T-helper 9 cell (primary cell): Measurements from ENCODE around the gene SERPINA5.

Experiments
- DNase-seq: peaks from one replicate; pipeline ENCODE4 v3.0.0-alpha.2; 2020
- total RNA-seq, 2 donors: gene quantifications; one replicate each; lab custom pipeline; 2026; lab: John Stamatoyannopoulos, UW

Gene SERPINA5
- 0 reads per million in 2 donors for total RNA-seq

- DNase-seq = no peak
Observed at GRCh38 chr14:94581127-94581999, at the start of gene SERPINA5. Gene SERPINA5 (plus strand): TSS chr14:94581426. CDS start chr14:94587363, 5,937 bp downstream.

- no peak for DNase-seq
Observed at GRCh38 chr14:94532447-94532846, 48.8 kb upstream of the SERPINA5 start.

GRCh38 chr14:94535506-94535905, 45.7 kb upstream of the SERPINA5 start:
- DNase-seq = no peak

- DNase-seq = no peak
Observed at GRCh38 chr14:94536836-94537235, 44.4 kb upstream of the SERPINA5 start.

- no peak for DNase-seq
Observed at GRCh38 chr14:94538070-94538740, 43.0 kb upstream of the SERPINA5 start.

GRCh38 chr14:94539181-94539580, 42.0 kb upstream of the SERPINA5 start:
- no peak for DNase-seq

GRCh38 chr14:94540031-94540794, 41.0 kb upstream of the SERPINA5 start:
- DNase-seq = no peak

- DNase-seq = no peak
Observed at GRCh38 chr14:94541234-94541975, 39.8 kb upstream of the SERPINA5 start.

- DNase-seq = no peak
Observed at GRCh38 chr14:94542111-94542810, 39.0 kb upstream of the SERPINA5 start.

GRCh38 chr14:94542811-94543440, 38.3 kb upstream of the SERPINA5 start:
- DNase-seq = no peak

- no peak for DNase-seq
Observed at GRCh38 chr14:94543449-94544124, 37.6 kb upstream of the SERPINA5 start.

GRCh38 chr14:94544726-94545125, 36.5 kb upstream of the SERPINA5 start:
- no peak for DNase-seq

GRCh38 chr14:94545131-94545841, 35.9 kb upstream of the SERPINA5 start:
- DNase-seq = no peak

- no peak for DNase-seq
Observed at GRCh38 chr14:94547151-94547680, 34.0 kb upstream of the SERPINA5 start.

GRCh38 chr14:94547726-94548125, 33.5 kb upstream of the SERPINA5 start:
- DNase-seq = no peak

GRCh38 chr14:94548131-94548998, 32.9 kb upstream of the SERPINA5 start:
- no peak for DNase-seq

- DNase-seq = peak; percentile 42
Observed at GRCh38 chr14:94548999-94549985, 31.9 kb upstream of the SERPINA5 start.
